ENCODE data around the gene ADAMTS10.

DNA sequence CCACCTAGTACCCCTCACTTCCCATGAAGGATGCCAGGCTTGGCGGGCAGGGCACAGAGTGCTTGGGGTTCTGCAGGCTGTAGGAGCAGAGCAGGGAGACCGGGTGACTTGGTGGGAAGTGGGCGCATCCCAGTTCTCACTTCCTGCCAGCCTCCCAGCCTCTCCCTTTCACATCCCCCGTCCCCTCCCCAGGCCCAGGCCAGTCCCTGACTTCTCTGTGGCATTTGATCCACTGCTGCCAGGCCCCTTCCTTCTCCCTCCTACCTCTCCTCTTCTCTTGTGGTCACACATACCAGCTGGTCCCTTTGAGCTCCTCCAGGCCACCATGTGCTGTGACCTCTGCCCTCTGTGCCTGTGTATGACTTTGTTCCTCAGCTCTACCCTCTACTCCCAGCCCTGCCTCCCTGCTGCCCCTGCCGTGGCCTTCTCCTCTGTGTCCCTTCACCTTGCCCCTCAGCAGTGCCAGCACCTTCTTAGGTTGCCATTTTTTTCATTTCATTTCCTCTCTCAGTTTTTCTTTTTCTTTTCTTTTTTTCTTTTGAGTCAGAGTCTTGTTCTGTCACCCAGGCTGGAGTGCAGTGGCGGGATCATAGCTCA lies 52.8 kb downstream of the ADAMTS10 start:
- TF ChIP-seq RAD21 (IDR thresholded peaks at IDR 0.05; ENCODE audit: low read depth), result no peak
- no peak for TF ChIP-seq EZH2 (IDR thresholded peaks at IDR 0.05)
- TF ChIP-seq, protein P1, sequence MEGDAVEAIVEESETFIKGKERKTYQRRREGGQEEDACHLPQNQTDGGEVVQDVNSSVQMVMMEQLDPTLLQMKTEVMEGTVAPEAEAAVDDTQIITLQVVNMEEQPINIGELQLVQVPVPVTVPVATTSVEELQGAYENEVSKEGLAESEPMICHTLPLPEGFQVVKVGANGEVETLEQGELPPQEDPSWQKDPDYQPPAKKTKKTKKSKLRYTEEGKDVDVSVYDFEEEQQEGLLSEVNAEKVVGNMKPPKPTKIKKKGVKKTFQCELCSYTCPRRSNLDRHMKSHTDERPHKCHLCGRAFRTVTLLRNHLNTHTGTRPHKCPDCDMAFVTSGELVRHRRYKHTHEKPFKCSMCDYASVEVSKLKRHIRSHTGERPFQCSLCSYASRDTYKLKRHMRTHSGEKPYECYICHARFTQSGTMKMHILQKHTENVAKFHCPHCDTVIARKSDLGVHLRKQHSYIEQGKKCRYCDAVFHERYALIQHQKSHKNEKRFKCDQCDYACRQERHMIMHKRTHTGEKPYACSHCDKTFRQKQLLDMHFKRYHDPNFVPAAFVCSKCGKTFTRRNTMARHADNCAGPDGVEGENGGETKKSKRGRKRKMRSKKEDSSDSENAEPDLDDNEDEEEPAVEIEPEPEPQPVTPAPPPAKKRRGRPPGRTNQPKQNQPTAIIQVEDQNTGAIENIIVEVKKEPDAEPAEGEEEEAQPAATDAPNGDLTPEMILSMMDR (IDR thresholded peaks at IDR 0.05 in 2 of 3, conservative IDR thresholded peaks at IDR 0.05 in 1 of 3; ENCODE audit: borderline replicate concordance in 1 of 3, insufficient read depth in 1 of 3, low read depth in 2 of 3, low read length in 2 of 3), result no peak
- no peak for TF ChIP-seq JUND (IDR thresholded peaks at IDR 0.05)
- TF ChIP-seq POLR2AphosphoS5 (IDR thresholded peaks at IDR 0.05; ENCODE audit: low read depth, low read length), result no peak
- no peak for TF ChIP-seq POLR2A (IDR thresholded peaks at IDR 0.05; ENCODE audit: borderline replicate concordance, extremely low read depth, insufficient read depth, insufficient read length)
